HTERT RPE-1 (cell line): ENCODE results near the gene OGFRL1.
"Not testable (repeated sequence)": the region's sequence is repeated elsewhere in the genome, so short reads cannot be mapped to it uniquely, and the experiment has no call there.

Experiments used
- in situ Hi-C: fragments of 300-500 bp; cut with MboI; formaldehyde crosslinking; loops from 4 replicates; pipeline ENCODE4 v1.14.3; 2020; ENCODE audit warnings: low sequenced_read_pairs

The OGFRL1 gene

DNA sequence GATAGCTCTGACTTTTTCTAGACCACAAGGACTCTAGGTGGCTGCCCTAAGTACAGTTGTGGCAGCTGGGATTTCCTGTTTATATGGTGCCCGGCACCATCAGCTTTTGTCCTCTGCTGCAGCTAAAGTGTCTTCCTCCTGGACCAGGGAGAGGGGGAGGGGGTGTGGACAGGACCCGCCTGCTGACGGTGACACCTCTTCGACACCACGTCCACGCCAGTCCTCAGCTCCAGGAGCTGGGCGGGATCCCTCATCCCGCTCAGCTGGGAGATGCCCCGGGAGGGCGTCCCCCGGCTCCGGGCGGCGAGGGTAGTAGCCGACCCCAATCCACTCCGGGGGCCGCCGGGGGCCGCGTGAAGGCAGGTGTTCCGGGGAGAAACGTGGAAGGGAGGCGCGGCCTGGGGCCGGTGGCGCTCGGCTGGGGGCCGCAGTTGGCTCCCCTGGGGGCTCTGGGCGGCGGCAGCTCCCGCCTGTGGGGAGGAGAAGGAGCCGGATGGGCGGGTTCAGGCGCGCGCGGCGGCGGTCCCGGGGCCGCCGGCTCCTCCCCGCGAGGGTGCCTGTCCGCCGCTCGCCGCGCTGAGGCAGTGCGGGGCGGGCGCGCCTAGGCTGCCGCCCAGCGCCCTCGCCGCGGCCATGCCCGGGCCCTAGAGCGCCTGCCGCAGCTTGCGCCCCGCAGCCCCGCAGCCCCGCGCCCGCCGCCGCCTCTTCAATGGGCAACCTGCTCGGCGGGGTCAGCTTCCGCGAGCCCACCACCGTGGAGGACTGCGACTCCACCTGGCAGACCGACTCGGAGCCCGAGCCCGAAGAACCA lies at the start of gene OGFRL1:
OGFRL1 (plus strand) TSS at position 584 of the 811 bp plus-strand sequence; CDS start at position 710, 126 bp downstream.
- in situ Hi-C loops, result no loop called here

DNA sequence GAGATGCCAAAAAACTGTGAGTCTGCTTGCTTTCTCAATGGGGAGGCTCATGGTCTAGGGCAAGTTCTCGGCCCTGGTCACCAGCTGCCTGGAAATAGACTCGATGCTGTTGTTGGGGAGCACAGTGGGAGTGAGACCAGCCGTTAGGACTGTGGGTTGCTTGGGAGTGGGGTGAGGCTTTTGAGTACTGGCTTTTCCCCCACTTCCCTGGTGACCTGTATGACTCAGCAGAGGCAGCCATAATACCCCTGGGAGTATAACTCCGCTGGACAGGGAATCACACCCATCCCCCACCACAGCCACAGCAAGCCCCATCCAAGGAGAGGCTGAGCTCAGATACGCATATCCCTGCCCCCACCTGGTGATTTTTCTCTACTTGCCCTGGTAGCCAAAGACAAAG lies 48.9 kb upstream of the OGFRL1 start:
- in situ Hi-C loops, result no loop called here

- in situ Hi-C loops, result no loop called here
Measured at GRCh38 chr6:71245265-71246049, 43.2 kb upstream of the OGFRL1 start.

- in situ Hi-C loops, result no loop called here
Measured at GRCh38 chr6:71246596-71246995, 42.0 kb upstream of the OGFRL1 start.

- in situ Hi-C loops, result no loop called here
Measured at GRCh38 chr6:71248306-71248765, 40.3 kb upstream of the OGFRL1 start.

GRCh38 chr6:71248878-71249544 lies 39.6 kb upstream of the OGFRL1 start:
- in situ Hi-C loops, result no loop called here

- in situ Hi-C loops, result no loop called here
Measured at GRCh38 chr6:71250099-71250602, 38.5 kb upstream of the OGFRL1 start.

GRCh38 chr6:71252410-71252809 lies 36.2 kb upstream of the OGFRL1 start:
- in situ Hi-C loops, result no loop called here

DNA sequence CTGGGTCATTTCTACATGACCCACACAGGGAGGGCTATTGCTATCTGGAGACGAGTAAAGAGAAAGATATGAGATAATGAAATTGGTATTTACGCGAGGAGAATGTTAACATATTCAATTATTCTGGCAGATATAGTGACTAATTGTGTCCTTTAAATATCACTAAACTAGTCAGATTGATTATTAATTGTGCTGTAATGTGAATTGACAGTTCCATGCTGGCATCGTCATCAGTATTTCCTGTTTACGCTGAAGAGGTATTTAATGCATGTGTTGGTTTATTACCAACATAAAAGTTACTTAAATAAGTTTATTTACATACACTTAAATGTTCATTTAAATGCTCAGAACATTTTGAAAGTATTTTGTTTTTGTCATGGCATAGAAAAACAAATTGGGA lies 35.7 kb upstream of the OGFRL1 start:
- in situ Hi-C loops, result no loop called here

DNA sequence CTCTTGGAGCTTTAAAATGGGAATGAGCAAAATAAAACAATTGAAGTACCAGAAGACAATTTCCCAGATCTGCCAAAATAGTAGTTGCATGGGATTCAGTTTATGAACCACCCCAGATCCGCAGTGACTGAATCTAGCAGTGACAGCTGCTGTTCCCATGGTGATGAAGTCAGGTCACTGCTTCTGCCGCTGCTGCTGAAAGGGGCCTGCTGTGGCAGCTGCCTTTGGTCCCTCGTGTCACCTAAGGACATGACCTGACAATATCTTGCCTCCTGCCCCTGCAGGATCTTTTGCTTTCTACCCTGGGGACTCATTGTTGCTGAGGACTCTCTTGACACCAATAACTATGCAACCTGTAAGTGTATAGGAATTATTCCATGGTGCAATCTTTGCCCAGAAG lies 34.3 kb upstream of the OGFRL1 start:
- in situ Hi-C loops, result no loop called here

DNA sequence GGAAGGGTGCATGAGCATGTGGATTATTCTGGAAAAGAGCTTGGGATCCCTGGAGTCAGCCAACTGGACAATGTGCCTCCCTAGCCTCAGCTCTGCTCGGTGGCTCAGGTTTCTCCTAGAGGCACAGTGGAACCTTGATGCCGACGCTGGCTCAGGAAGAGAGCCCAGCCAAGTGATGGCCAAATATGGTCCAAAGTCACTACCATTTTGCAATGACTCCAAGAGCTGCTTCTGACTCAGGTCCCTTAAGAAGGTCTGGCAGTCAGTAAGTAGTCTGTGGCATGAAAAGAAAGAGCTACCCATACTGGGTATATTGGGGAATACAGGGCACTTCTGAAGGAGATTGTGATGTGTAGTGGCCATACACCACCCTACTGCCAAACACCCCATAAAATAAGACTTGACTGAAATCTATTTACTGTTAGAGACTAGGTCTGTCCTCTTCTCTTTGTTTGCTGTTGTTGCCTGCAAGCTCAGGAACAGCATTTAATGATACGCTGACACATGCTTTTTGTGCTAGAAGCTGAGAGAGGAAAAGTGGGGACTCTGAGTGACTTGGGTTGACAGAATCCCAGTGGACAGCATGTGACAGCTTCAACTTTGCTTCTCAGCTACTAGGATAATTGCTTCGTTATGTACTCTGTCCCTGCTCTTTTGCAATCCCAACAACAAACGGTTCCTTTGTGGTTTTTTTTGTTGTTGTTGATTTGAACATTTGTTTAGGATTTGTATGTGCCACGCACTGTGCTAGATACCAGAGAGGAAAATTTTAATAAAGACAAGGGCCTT lies 30.3 kb upstream of the OGFRL1 start:
- in situ Hi-C loops, result no loop called here

DNA sequence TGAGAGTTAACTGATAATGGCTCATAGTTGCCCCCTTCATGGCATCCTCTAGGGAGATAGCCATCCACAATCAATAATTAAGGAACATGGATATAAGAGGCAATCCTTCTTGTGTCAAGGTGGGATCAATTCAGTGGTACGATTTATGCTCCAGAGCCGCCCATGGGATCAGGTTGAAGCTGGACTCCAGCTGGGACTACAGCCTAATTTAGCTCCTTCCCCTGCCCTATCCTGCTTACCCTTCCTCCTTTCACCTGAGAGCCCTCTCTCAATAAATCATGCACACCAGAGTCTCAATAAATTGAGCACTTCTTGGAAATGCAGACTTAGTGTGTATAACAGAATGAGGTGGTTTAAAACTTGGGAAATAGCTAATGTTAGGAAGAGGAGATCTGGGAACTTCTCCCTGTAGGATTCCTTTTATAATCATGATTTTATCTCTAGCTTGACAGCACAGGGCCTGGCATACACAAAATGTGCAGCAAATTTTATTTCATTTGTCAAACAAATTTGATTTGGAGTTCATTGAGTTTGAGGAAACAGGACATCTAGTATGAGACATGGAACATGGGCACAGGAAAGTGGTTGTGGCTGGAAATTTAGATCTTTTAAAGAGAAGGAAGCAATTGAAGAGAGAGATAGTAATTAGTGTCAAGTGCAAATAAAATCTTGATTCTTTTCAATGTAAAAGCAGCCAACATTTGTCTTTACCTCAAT lies 28.6 kb upstream of the OGFRL1 start:
- in situ Hi-C loops, result no loop called here

GRCh38 chr6:71262914-71263313 lies 25.7 kb upstream of the OGFRL1 start:
- in situ Hi-C loops, result no loop called here

GRCh38 chr6:71266392-71266791 lies 22.2 kb upstream of the OGFRL1 start:
- in situ Hi-C loops, result not testable (repeated sequence)

DNA sequence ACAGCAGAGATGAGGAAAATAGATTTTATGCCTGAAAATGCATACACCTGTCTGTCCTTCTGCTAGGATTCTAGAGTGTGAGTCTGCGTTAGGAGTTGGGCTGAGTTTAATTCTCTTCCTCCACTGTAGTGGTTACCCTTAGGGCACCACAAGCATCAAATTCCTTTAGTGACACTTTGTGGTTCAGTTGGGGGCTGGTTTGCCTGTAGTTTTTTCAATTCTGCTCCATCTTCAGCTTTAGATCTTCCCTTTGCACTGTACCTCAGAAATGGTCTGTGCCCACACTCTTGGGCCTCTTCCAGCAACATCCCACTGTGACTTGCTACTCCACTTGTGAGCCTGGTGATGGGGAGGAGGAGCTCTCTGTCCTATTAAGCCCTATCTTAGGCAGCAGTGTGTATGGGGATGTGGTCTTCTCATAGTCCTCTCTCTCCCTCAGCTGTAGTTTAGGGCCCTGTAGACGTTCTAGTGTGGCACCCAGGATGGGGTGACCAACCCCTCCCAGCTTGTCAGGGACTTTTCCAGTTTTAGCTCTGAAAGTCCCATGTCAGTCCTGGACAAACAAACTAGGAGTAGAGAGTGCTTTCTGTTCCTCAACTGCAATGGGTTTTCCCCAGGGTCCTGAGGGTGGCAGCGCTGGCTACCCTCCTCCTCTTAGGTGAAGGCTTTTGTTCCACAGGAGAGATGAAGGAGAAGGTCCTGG lies 19.7 kb upstream of the OGFRL1 start:
- in situ Hi-C loops, result no loop called here

- in situ Hi-C loops, result no loop called here
Measured at GRCh38 chr6:71277926-71278600, 10.5 kb upstream of the OGFRL1 start.

DNA sequence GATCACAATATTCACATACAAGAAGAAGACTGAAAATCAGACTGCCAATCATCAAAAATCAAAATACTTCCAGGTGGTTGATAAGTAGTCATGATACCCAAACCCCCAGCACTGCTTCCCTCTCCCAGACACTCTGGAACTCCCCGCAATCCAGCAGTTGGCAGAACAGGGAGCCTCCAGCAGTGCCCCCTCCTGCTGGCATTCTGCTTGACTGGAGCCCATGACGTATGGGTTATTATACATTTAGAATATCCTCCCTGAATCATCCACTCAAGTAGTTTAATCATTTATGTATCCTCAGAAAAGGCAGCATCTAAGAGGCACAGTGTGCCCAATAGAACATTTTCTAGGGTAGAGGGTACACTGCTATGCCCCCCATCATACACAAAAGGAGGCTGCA lies 9.3 kb upstream of the OGFRL1 start:
- in situ Hi-C loops, result no loop called here

DNA sequence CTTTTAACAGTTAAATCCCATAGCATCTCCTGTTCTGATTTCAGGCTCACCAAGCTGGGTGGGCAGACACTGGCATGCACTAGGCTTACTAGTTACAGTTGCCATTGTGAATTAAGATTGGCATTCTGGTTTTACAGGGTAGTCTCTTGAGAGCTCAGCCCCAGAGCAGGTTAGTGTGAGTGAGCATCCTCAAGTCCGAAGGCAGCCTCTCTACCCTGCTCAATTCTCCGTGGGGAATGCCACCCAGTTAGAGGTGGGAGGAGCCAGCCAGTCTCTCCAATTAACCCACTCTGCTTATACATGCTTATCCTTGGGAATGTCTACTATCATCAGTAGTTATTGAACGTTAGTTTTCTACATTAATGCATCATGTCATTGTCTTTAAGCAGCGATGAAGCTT lies 8.9 kb upstream of the OGFRL1 start:
- in situ Hi-C loops, result no loop called here

- in situ Hi-C loops, result no loop called here
Measured at GRCh38 chr6:71280701-71281100, 7.9 kb upstream of the OGFRL1 start.
